K562 (cell line): Measurements from ENCODE around the gene RRAD. TPM values are rescaled to one million over a fixed set of nuclear protein-coding genes. Genes with fewer than 3 reads are reported as not detected.

ENCODE experiments used
- ATAC-seq: fragments of 200-7000 bp; cut with Tn5 transposase; 3 replicates; pipeline ENCODE4 v1.9.1; 2020; ENCODE audit warnings: moderate library complexity
- BruUV-seq: library from RNA; stranded (reverse); fragments of 400-500 nt; replicated peaks from 2 replicates; lab custom pipeline; 2021; lab: Mats Ljungman, UMichigan
- CTCF ChIA-PET: fragments of 300-600 bp; formaldehyde crosslinking; extraction: SDS; loops from one replicate; lab custom pipeline; 2021; ENCODE audit warnings: low intra/inter-chr PET ratio; lab: Yijun Ruan, JAX
- POLR2A ChIA-PET: fragments of 300-600, 350-650 bp; sonication (Branson Sonifier 250); formaldehyde crosslinking; extraction: SDS; loops from one replicate; lab custom pipeline; 2021; ENCODE audit warnings: antibody characterized with exemption, inconsistent platforms; lab: Yijun Ruan, JAX
- DNase-seq, 4 experiments: peaks; one replicate each; pipeline versions ENCODE4 v3.0.0 to v3.0.0-alpha.2; 2011 to 2018; ENCODE audit warnings: low spot score in 3 of 4, mixed read lengths in 3 of 4; ENCODE audit errors: extremely low read depth in 1 of 4
- FAIRE-seq: peaks from 2 replicates; lab custom pipeline; 2011; peaks lifted over from hg19 to GRCh38; lab: Jason Lieb, UNC
- H2AFZ ChIP-seq: 2 replicates; pipeline ENCODE4 v1.6.0; 2011; ENCODE audit warnings: low read depth, low read length, control low read depth, inconsistent platforms
- H3K27ac ChIP-seq: fragments of 200-600 bp; 3 replicates; pipeline ENCODE4 v1.8.0; 2011; ENCODE audit warnings: low read depth, mild to moderate bottlenecking, control low read depth, inconsistent platforms, low read length, moderate library complexity, mixed read lengths; ENCODE audit errors: extremely low read depth
- H3K27me3 ChIP-seq, 2 experiments: fragments of 300-600 bp in 1 of 2; 2 replicates in 1 of 2; 3 replicates in 1 of 2; pipeline versions ENCODE4 v1.6.0 to v1.8.0; 2011; ENCODE audit warnings: inconsistent platforms in 2 of 2, low read length in 2 of 2, mild to moderate bottlenecking in 1 of 2, mixed read lengths in 1 of 2, moderate library complexity in 1 of 2; ENCODE audit not compliant: control insufficient read depth in 2 of 2, insufficient read depth in 2 of 2
- H3K36me3 ChIP-seq: fragments of 300-600 bp; 3 replicates; pipeline ENCODE4 v1.8.0; 2011; ENCODE audit warnings: mild to moderate bottlenecking, low read length, inconsistent platforms; ENCODE audit not compliant: control insufficient read depth, insufficient read depth
- H3K4me1 ChIP-seq, 2 experiments: fragments of 200-600 bp in 1 of 2; replicated peaks in 1 of 2; 2 replicates in 1 of 2; 3 replicates in 1 of 2; pipeline versions ENCODE4 v1.5.1 to v1.8.0; 2011; ENCODE audit warnings: inconsistent platforms in 2 of 2, low read length in 2 of 2, mild to moderate bottlenecking in 1 of 2, mixed read lengths in 1 of 2, moderate library complexity in 1 of 2; ENCODE audit not compliant: control insufficient read depth in 2 of 2, insufficient read depth in 2 of 2
- H3K4me2 ChIP-seq: 2 replicates; pipeline ENCODE4 v1.6.1; 2011; ENCODE audit warnings: low read length, control low read depth, inconsistent platforms, mixed read lengths; ENCODE audit not compliant: insufficient read depth
- H3K4me3 ChIP-seq: fragments of 200-600 bp; sonication (generic), shearing (Covaris generic); 2 replicates; pipeline ENCODE4 v1.5.1; 2016; ENCODE audit warnings: control low read depth, inconsistent platforms
- H3K79me2 ChIP-seq: fragments of 200-600 bp; 3 replicates; pipeline ENCODE4 v1.8.0; 2011; ENCODE audit warnings: low read length, inconsistent platforms; ENCODE audit not compliant: control insufficient read depth, insufficient read depth
- H3K9ac ChIP-seq, 2 experiments: 2 replicates each; pipeline versions ENCODE4 v1.6.0 to v1.6.1; 2011; ENCODE audit warnings: low read depth in 2 of 2, low read length in 2 of 2, control low read depth in 1 of 2, inconsistent platforms in 1 of 2, mild to moderate bottlenecking in 1 of 2, mixed read lengths in 1 of 2; ENCODE audit not compliant: insufficient read depth in 1 of 2
- H3K9me1 ChIP-seq: one replicate; pipeline ENCODE4 v1.6.0; 2011; ENCODE audit warnings: inconsistent platforms, mild to moderate bottlenecking, low read length, moderate library complexity; ENCODE audit not compliant: control insufficient read depth, insufficient read depth
- H3K9me3 ChIP-seq: replicated peaks from 2 replicates; pipeline ENCODE4 v1.5.1; 2011; ENCODE audit warnings: low read depth, low read length, inconsistent platforms; ENCODE audit not compliant: control insufficient read depth, insufficient read depth
- H4K20me1 ChIP-seq: replicated peaks from 2 replicates; pipeline ENCODE4 v1.6.1; 2011; ENCODE audit warnings: low read length, inconsistent platforms, mixed read lengths; ENCODE audit not compliant: control insufficient read depth, insufficient read depth
- C11orf30 ChIP-seq: fragments of 450-650 bp; IDR thresholded peaks from 2 replicates; pipeline ENCODE4 v1.6.1; 2016; ENCODE audit warnings: low read depth, mild to moderate bottlenecking
- CBX2 ChIP-seq: fragments of 200-600 bp; sonication (generic); IDR thresholded peaks from one replicate; pipeline ENCODE4 v1.6.1; 2012; ENCODE audit warnings: mild to moderate bottlenecking, low read length, inconsistent platforms; ENCODE audit not compliant: insufficient read depth, poor library complexity, severe bottlenecking
- CHD1 ChIP-seq: fragments of 200-600 bp; sonication (generic); IDR thresholded peaks from one replicate; pipeline ENCODE4 v1.6.1; 2012; ENCODE audit warnings: mild to moderate bottlenecking, moderate library complexity, low read length, inconsistent platforms
- IRF9 ChIP-seq: fragments of 450-650 bp; IDR thresholded peaks from 2 replicates; pipeline ENCODE4 v1.6.1; 2016; ENCODE audit warnings: missing biosample characterization, missing genetic modification characterization
- MAFF ChIP-seq: IDR thresholded peaks from 2 replicates; pipeline ENCODE4 v1.6.1; 2012; ENCODE audit warnings: low read length, improper control_type of control experiment
- MAFG ChIP-seq: fragments of 450-650 bp; conservative IDR thresholded peaks from 2 replicates; pipeline ENCODE4 v1.6.1; 2016; ENCODE audit warnings: missing genetic modification characterization, missing compliant biosample characterization
- MAFK ChIP-seq: IDR thresholded peaks from 2 replicates; pipeline ENCODE4 v1.6.1; 2011; ENCODE audit warnings: low read length, improper control_type of control experiment
- TAF15 ChIP-seq: fragments of 200-400 bp; formaldehyde crosslinking; IDR thresholded peaks from 2 replicates; pipeline ENCODE4 v1.6.1; 2017; ENCODE audit warnings: mild to moderate bottlenecking, low read depth, low read length, moderate library complexity
- ZNF316 ChIP-seq: fragments of 450-650 bp; IDR thresholded peaks from 2 replicates; pipeline ENCODE4 v1.6.1; 2016
- WGBS: fragments of 100-300 bp; shearing (Covaris generic); methylation state at CpG from one replicate; pipeline ENCODE4 v1.1.6; 2016; ENCODE audit warnings: low coverage, mixed read lengths; ENCODE audit not compliant: insufficient coverage; ENCODE audit errors: missing lambda C conversion rate; 5-methylcytosine and 5-hydroxymethylcytosine counted together
- in situ Hi-C: fragments of 300-500 bp; cut with MboI; formaldehyde crosslinking; loops from 4 replicates; pipeline ENCODE4 v1.15.0; 2018; ENCODE audit warnings: inconsistent platforms, mixed read lengths
- intact Hi-C: fragments of 100-400 bp; cut with micrococcal nuclease; formaldehyde crosslinking; loops from 2 replicates; pipeline ENCODE4 v1.14.2; 2022
- polyA plus RNA-seq, 8 experiments: library from polyadenylated mRNA; depleted of rRNA in 4 of 8; stranded (reverse) in 5 of 8; unstranded in 3 of 8; fragments of >200 nt; fragmentation: Nextera tagmentation in 2 of 8; fragmentation: Illumina TruSeq in 1 of 8; extraction: Ambion mirVana in 2 of 8; extraction: Trizol in 1 of 8; gene quantifications; 2 replicates each; pipeline versions ENCODE4 v1.2.1 to v1.2.3, GENCODE V29; 2011 to 2014; ENCODE audit warnings: inconsistent platforms in 1 of 8, missing spikeins in 1 of 8
- total RNA-seq, 7 experiments: library from RNA; depleted of rRNA in 6 of 7; stranded (reverse); fragments of >200 nt in 6 of 7; fragmentation: Illumina TruSeq in 2 of 7; extraction: Trizol in 2 of 7; gene quantifications; 2 replicates each; pipeline versions ENCODE4 v1.2.1 to v1.2.3, GENCODE V29; 2011 to 2021; ENCODE audit warnings: low replicate concordance in 1 of 7
- TF ChIP-seq, protein P1 (sequence below): fragments of 250-450 bp; sonication (Bioruptor Pico); IDR thresholded peaks from 2 replicates; pipeline ENCODE4 v1.5.0; 2021; ENCODE audit warnings: mild to moderate bottlenecking, borderline replicate concordance
- TF ChIP-seq, protein P2 (sequence below): sonication (generic); formaldehyde crosslinking; IDR thresholded peaks from 2 replicates; pipeline ENCODE4 v1.8.0; 2022; ENCODE audit warnings: mild to moderate bottlenecking, missing genetic modification reagents

The RRAD gene
- total and polyA plus RNA-seq, 9 of the 15 experiments (the other 6 are each of a cell fraction or from before 2014, with no cell fraction given) = 0.09 to 0.20 (median 0.13) TPM; not detected in 5

DNA sequence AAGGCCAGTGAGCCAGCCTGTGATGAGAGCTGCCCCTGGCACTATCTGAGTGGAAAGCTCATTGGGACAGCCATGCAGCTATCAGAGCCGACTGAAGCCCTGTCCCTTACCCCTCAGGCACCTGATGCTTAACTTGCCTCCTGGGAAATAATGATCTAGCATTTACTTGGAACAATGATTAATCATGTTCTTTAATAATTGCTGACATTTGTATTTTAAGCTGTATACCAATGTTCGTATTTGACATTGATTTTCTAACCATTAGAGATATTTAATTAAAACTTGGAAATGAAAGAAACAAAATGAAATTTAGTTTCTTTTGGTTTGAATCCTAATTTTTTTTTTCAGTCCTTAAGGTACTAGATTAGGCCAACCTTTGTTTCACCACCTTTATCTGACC is 34.5 kb downstream of the RRAD start:
- in situ Hi-C loops = no loop called here
- no peaks in the 10 kb centered on the region for H3K79me2 ChIP-seq
- no TSS peak for BruUV-seq
- no peak for FAIRE-seq
- ChIA-PET CTCF (no interaction called here), POLR2A (interaction anchor here (0.7 to 1.5 kb wide), 3 partner anchors 10 to 78 kb away, joined by 3 to 9 read pairs (median 3); partner anchors contain the start of gene PDP2)
- H2AFZ ChIP-seq = no peak overlapping the region
- H3K9me3 ChIP-seq = no peaks in the 10 kb centered on the region
- H3K4me1 ChIP-seq = peaks cover 11 to 13% of the 10 kb centered on the region in 2 experiments; a peak in 3 of 5 replicates
- H3K4me2 ChIP-seq = no peak overlapping the region
- WGBS = 72% methylated on average over 2 of the region's 2 CpGs
- H4K20me1 ChIP-seq = no peaks in the 10 kb centered on the region
- no peak overlapping the region for H3K4me3 ChIP-seq
- peak; percentile 58 for TF ChIP-seq MAFG (tag)
- TF ChIP-seq MAFF = peak; percentile 46; the same call in 1 of the 2 replicates
- TF ChIP-seq CBX2 = no peak
- TF ChIP-seq TAF15 = no peak
- peak; percentile 34; the same call in 1 of the 2 replicates for TF ChIP-seq MAFK
- TF ChIP-seq ZNF316 = peak; percentile 92
- peak; percentile 81 for TF ChIP-seq C11orf30
- TF ChIP-seq IRF9 = no peak
- no peak for TF ChIP-seq CHD1
- TF ChIP-seq, protein P1, sequence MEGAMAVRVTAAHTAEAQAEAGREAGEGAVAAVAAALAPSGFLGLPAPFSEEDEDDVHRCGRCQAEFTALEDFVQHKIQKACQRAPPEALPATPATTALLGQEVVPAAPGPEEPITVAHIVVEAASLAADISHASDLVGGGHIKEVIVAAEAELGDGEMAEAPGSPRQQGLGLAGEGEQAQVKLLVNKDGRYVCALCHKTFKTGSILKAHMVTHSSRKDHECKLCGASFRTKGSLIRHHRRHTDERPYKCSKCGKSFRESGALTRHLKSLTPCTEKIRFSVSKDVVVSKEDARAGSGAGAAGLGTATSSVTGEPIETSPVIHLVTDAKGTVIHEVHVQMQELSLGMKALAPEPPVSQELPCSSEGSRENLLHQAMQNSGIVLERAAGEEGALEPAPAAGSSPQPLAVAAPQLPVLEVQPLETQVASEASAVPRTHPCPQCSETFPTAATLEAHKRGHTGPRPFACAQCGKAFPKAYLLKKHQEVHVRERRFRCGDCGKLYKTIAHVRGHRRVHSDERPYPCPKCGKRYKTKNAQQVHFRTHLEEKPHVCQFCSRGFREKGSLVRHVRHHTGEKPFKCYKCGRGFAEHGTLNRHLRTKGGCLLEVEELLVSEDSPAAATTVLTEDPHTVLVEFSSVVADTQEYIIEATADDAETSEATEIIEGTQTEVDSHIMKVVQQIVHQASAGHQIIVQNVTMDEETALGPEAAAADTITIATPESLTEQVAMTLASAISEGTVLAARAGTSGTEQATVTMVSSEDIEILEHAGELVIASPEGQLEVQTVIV = no peak
- TF ChIP-seq, protein P2, sequence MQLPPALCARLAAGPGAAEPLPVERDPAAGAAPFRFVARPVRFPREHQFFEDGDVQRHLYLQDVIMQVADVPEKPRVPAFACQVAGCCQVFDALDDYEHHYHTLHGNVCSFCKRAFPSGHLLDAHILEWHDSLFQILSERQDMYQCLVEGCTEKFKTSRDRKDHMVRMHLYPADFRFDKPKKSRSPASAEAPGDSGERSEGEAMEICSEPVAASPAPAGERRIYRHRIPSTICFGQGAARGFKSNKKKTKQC (CRISPR knock-in tag) = no peak
- no peak for ATAC-seq
- H3K36me3 ChIP-seq = peaks cover 39% of the 10 kb centered on the region; the same call in 2 of the 3 replicates
- no peak for DNase-seq
- H3K9me1 ChIP-seq = no peaks in the 10 kb centered on the region
- no peaks in the 10 kb centered on the region for H3K27me3 ChIP-seq
- H3K27ac ChIP-seq = no peak overlapping the region
- H3K9ac ChIP-seq = no peak overlapping the region
- intact Hi-C loops = no loop called here
